GM13976 (cell line): ENCODE results near the gene BCAS3.

ENCODE experiments used
- DNase-seq: peaks from one replicate; pipeline ENCODE4 v3.0.0; 2012; ENCODE audit warnings: low spot score
- CTCF ChIP-seq: IDR thresholded peaks from 2 replicates; pipeline ENCODE4 v1.5.1; 2012; ENCODE audit warnings: borderline replicate concordance, mild to moderate bottlenecking; ENCODE audit not compliant: insufficient read depth; ENCODE audit errors: extremely low read depth, missing control alignments, control extremely low read depth
- in situ Hi-C: fragments of 300-500 bp; cut with MboI; formaldehyde crosslinking; loops from one replicate; pipeline ENCODE4 v1.12.0; 2022; ENCODE audit warnings: low sequenced_read_pairs, mixed read lengths, inconsistent platforms; ENCODE audit not compliant: unreplicated experiment

The BCAS3 gene

GRCh38 chr17:61280338-61280737, 602.7 kb downstream of the BCAS3 start:
- no peak for TF ChIP-seq CTCF
- in situ Hi-C loops, result no loop called here
- DNase-seq, result no peak

DNA sequence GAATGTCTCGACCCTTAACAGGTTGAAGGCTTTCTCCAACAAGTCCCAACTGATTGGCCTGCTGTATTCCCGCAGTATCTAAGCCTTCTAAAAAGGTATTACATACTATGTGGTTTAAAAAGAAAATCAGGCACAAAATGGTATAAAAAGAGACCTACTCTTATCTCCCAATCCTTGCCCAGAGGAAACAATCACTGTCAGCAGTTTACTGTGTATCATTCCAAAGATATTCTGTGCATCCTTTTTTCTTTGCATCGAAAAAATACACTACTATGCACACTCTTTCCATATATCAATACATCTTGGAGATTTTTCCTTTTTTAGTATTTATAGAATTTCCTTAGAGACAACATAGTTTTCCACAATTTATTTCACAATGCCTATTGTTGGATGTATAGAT, 603.2 kb downstream of the BCAS3 start:
- no peak for TF ChIP-seq CTCF
- in situ Hi-C loops, result no loop called here
- DNase-seq, result no peak

DNA sequence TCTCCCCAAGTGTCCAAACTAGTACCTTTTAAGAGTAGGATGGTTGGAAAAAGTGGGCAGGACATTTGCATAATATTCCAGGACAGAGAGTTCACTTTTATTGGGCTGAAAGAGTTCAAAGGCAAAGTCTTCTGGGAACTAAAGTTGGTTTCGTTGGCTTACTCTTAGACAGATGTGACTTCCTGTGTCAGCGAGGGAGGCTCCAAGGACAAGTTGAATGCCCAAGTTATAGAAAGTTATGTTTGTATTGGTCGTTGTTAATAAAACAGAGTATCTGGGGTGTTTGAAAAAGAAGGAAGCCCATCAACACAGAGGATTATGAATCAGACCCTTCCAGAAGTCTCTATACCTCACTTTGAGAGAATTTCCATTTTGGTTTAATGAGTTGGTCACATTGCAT, 604.7 kb downstream of the BCAS3 start:
- in situ Hi-C loops, result no loop called here
- no peak for DNase-seq
- TF ChIP-seq CTCF, result no peak

DNA sequence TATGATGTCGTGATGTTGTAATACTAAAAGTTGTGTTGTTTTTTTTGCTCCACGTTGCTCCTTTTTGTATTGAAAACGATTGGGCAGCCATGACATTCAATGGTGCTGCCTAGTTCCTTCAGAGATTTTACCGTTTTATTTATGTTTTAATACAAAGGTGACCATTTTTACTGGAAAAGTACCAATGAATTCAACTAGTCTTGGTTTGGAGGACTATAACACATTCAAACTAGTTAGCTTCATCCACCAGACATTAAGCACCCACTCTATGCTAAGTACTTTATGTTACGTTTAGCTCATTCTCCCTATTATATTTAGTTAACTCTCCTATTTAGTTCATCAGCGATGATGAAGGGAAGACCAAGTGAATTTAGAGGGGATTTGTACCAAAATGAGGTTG, 605.4 kb downstream of the BCAS3 start:
- no peak for DNase-seq
- in situ Hi-C loops, result no loop called here
- no peak for TF ChIP-seq CTCF

DNA sequence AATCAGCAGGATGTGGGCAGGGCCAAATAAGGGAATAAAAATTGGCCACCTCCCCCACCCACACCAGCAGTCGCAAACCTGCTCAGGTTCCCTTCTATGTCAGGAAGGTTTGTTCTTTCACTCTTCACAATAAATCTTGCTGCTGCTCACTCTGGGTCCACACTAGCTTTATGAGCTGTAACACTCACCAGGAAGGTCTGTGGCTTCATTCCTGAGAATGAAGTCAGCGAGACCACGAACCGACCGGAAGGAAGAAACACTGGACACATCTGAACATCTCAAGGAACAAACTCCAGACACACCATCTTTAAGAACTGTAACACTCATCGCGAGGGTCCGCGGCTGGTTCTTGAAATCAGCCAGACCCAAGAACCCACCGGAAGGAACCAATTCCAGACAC, 606.5 kb downstream of the BCAS3 start:
- DNase-seq, result no peak

GRCh38 chr17:61284746-61285145, 607.1 kb downstream of the BCAS3 start:
- no peak for TF ChIP-seq CTCF
- in situ Hi-C loops, result no loop called here

More for the DNA sequence above, 606.5 kb downstream of the BCAS3 start:
- in situ Hi-C loops, result no loop called here
- TF ChIP-seq CTCF, result no peak

More at GRCh38 chr17:61284746-61285145, 607.1 kb downstream of the BCAS3 start:
- no peak for DNase-seq
